Osteocyte (in vitro differentiated cells): ENCODE results near the gene SMIM13. TPM values are rescaled to one million over a fixed set of nuclear protein-coding genes. Genes with fewer than 3 reads are reported as not detected.

Experiments used
- DNase-seq: peaks from one replicate; pipeline ENCODE4 v3.0.0; 2021; ENCODE audit warnings: mixed read lengths; ENCODE audit not compliant: unreplicated experiment; ENCODE audit errors: extremely low spot score
- H3K27ac Mint-ChIP-seq: one replicate; pipeline ENCODE4 v1.8.0; 2021; ENCODE audit warnings: mild to moderate bottlenecking, mixed read lengths; ENCODE audit not compliant: unreplicated experiment
- H3K27me3 Mint-ChIP-seq: one replicate; pipeline ENCODE4 v1.8.0; 2021; ENCODE audit warnings: mixed read lengths; ENCODE audit not compliant: unreplicated experiment
- H3K36me3 Mint-ChIP-seq: one replicate; pipeline ENCODE4 v1.8.0; 2021; ENCODE audit warnings: mixed read lengths; ENCODE audit not compliant: unreplicated experiment
- H3K4me1 Mint-ChIP-seq: one replicate; pipeline ENCODE4 v1.8.0; 2021; ENCODE audit warnings: mixed read lengths; ENCODE audit not compliant: unreplicated experiment
- H3K4me3 Mint-ChIP-seq: one replicate; pipeline ENCODE4 v1.8.0; 2021; ENCODE audit warnings: mild to moderate bottlenecking, moderate library complexity, mixed read lengths; ENCODE audit not compliant: unreplicated experiment
- H3K9me3 Mint-ChIP-seq: one replicate; pipeline ENCODE4 v1.8.0; 2021; ENCODE audit warnings: mixed read lengths; ENCODE audit not compliant: unreplicated experiment
- total RNA-seq: library from RNA; stranded (reverse); gene quantifications from 2 replicates; pipeline ENCODE4 v1.2.1, GENCODE V29; 2021
- TF ChIP-seq, protein P1 (sequence below): fragments of 200-600 bp; sonication (generic); IDR thresholded peaks from 2 replicates; pipeline ENCODE4 v1.5.0; 2021; ENCODE audit warnings: antibody characterized with exemption, mild to moderate bottlenecking, moderate library complexity

The SMIM13 gene
- total RNA-seq, 1 donor from 2014 or later, result 19.6 TPM

DNA sequence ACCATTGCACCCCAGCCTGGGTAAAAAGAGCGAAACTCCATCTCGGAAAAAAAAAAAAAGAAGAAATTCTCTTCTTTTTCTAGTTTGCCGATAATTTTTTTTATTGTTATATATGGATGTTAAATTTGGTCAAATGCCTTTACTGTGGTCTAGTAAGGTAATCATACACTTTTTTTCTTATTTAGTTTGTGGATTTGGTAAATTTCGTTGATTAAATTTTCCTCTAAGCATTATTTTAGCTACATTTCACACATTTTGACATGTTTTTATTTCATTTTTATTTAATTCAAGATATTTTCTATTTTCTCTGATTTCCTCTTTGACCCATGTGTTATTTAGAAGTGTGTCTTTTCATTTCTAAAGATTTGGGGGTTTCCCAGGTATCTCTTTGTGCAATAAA, 31.6 kb upstream of the SMIM13 start:
- TF ChIP-seq, protein P1, sequence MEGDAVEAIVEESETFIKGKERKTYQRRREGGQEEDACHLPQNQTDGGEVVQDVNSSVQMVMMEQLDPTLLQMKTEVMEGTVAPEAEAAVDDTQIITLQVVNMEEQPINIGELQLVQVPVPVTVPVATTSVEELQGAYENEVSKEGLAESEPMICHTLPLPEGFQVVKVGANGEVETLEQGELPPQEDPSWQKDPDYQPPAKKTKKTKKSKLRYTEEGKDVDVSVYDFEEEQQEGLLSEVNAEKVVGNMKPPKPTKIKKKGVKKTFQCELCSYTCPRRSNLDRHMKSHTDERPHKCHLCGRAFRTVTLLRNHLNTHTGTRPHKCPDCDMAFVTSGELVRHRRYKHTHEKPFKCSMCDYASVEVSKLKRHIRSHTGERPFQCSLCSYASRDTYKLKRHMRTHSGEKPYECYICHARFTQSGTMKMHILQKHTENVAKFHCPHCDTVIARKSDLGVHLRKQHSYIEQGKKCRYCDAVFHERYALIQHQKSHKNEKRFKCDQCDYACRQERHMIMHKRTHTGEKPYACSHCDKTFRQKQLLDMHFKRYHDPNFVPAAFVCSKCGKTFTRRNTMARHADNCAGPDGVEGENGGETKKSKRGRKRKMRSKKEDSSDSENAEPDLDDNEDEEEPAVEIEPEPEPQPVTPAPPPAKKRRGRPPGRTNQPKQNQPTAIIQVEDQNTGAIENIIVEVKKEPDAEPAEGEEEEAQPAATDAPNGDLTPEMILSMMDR, result no peak
- Mint-ChIP-seq H3K36me3 (no peaks in the 10 kb centered on the region), H3K27ac (no peak overlapping the region), H3K4me3 (no peak overlapping the region), H3K9me3 (no peaks in the 10 kb centered on the region), H3K4me1 (no peaks in the 10 kb centered on the region), H3K27me3 (no peaks in the 10 kb centered on the region)
- DNase-seq, result no peak

DNA sequence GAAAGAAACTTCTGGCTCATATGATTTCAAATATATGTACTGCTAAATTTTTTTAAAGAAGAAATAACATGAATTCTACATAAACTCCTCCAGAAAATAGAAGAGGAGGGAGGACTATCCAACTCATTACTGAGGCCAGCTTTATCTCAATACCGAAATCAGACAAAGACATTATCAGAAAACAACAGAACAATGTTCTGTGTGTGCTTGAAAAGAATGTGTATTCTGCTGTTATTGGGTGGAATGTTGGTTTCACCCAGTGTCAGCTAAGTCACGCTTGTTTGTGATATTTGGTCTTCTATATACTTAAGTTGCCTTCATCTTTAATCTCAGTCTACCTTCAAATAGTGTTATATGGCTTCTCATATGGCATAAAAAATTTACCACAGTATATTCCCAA, 30.9 kb upstream of the SMIM13 start:
- Mint-ChIP-seq H3K4me1 (no peaks in the 10 kb centered on the region), H3K4me3 (no peak overlapping the region), H3K27me3 (no peaks in the 10 kb centered on the region), H3K36me3 (no peaks in the 10 kb centered on the region), H3K9me3 (no peaks in the 10 kb centered on the region), H3K27ac (no peak overlapping the region)
- TF ChIP-seq, protein P1, result no peak
- no peak for DNase-seq

DNA sequence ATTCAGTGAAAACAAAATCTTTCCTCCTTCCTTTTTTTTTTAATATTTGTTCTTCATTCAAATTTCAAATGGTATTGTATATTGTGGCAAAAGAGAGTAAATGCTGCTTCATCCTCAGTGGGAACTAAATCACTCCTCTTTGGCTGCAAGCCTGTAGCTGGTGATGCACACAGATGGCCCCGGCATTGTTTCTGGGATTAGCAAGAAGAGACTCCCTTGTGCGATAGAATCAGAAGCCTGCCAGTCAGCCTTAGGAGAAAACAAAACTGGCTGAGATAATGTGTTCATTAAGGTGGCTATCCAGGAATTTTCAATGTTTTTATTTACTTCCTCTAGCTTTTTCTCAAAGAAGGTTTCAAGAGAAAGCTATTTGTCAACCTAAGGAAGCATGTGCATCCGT, 28.8 kb upstream of the SMIM13 start:
- TF ChIP-seq, protein P1, result no peak
- H3K9me3 Mint-ChIP-seq, result no peaks in the 10 kb centered on the region
- H3K27me3 Mint-ChIP-seq, result no peaks in the 10 kb centered on the region
- peaks cover 2% of the 10 kb centered on the region for H3K4me1 Mint-ChIP-seq
- no peak overlapping the region for H3K27ac Mint-ChIP-seq
- no peak for DNase-seq
- H3K36me3 Mint-ChIP-seq, result no peaks in the 10 kb centered on the region
- H3K4me3 Mint-ChIP-seq, result no peak overlapping the region

DNA sequence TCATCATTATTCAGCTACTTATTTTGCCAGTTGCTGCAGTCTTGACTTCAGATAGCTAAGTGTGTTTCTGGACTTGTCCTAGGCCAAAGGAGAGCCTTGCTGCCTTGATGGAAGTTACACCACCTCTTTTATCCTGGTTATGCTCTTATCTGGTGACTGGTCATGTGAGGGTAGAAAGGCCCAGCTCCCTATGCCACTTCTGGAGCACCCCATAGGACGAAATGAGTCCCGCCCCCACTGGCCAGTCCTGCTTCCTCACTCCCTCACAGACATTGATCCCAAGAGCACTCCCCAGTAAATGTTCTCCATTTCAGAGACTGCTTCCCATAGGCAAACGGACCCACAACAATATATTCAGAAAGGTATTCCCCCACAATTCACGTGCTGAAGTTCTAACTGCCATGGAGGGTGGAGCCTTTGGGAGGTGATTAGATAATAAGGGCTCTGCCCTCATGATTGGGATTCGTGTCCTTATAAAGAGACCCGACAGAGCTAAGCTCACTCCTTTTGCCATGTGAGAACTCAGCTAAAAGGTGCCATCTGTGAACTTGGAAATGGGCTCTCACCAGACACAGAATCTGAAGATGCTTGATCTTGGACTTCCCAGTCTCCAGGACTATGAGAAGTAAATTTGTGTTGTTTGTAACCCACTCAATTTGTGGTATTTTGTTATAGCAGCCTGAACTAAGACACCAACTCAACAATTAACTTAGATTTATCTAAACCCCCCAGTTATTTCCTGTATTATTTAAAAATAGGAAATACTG, 28.0 kb upstream of the SMIM13 start:
- H3K27ac Mint-ChIP-seq, result no peak overlapping the region
- TF ChIP-seq, protein P1, result no peak
- H3K4me1 Mint-ChIP-seq, result peaks cover 3% of the 10 kb centered on the region
- no peak for DNase-seq
- no peak overlapping the region for H3K4me3 Mint-ChIP-seq
- H3K9me3 Mint-ChIP-seq, result no peaks in the 10 kb centered on the region
- no peaks in the 10 kb centered on the region for H3K27me3 Mint-ChIP-seq
- no peaks in the 10 kb centered on the region for H3K36me3 Mint-ChIP-seq

DNA sequence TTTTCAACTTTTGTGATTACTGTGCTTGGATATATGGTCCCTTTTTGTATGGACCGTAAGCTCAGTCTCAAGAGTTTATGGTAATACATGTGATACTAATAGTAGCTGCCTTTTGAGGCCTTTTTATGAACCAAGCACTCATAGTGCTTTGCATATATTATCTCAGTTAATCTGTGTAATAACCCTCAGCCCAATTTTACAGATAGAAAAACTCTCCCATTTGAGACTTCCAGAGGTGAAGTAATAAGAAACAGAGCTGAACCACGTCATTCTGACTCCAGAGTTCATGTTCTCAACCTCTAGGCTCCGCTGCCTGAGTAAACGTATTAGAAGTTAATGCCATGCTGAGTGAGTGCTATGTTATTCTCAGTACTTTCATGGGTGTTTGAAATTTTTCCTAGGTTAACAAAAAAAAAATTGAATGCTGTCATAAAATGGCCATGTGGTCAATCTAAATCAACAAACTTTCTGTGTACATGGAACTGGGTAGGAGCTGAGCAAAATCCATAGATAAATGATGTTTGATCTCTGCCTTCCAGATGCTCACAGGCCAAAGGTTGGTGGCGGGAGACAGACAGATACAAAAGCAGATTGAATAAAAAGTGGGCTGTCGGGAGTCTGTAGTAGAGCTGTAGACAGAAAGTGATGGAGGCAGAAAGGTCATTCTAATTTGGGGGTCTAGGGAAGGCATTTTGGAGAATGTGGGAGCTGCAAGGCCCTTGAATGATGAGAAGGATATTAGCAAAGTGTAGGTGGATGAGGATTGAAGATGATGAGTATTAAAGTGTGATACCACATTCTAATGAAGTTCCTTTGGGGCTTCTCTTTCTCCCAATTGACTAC, 26.9 kb upstream of the SMIM13 start:
- no peak overlapping the region for H3K27ac Mint-ChIP-seq
- no peak for DNase-seq
- H3K27me3 Mint-ChIP-seq, result no peaks in the 10 kb centered on the region
- TF ChIP-seq, protein P1, result no peak
- H3K4me1 Mint-ChIP-seq, result peaks cover 3% of the 10 kb centered on the region
- no peaks in the 10 kb centered on the region for H3K9me3 Mint-ChIP-seq
- H3K36me3 Mint-ChIP-seq, result no peaks in the 10 kb centered on the region
- H3K4me3 Mint-ChIP-seq, result no peak overlapping the region
